Type B pancreatic cell (in vitro differentiated cells): ENCODE measurements around the gene FEZF2. TPM values are rescaled to one million over a fixed set of nuclear protein-coding genes. Genes with fewer than 3 reads are reported as not detected.
A peak's percentile ranks its signal among the peaks of the same experiment; 100 is the strongest.

ENCODE experiments used
- DNase-seq: peaks from one replicate; pipeline ENCODE4 v3.0.0; 2021; ENCODE audit warnings: mixed read lengths; ENCODE audit not compliant: unreplicated experiment; ENCODE audit errors: extremely low spot score
- H3K27ac Mint-ChIP-seq: 2 replicates; pipeline ENCODE4 v1.8.0; 2021; ENCODE audit warnings: mild to moderate bottlenecking, mixed read lengths
- H3K27me3 Mint-ChIP-seq: 2 replicates; pipeline ENCODE4 v1.8.0; 2021; ENCODE audit warnings: mixed read lengths
- H3K36me3 Mint-ChIP-seq: 2 replicates; pipeline ENCODE4 v1.8.0; 2021; ENCODE audit warnings: mixed read lengths
- H3K4me1 Mint-ChIP-seq: one replicate; pipeline ENCODE4 v1.8.0; 2021; ENCODE audit warnings: mixed read lengths; ENCODE audit not compliant: unreplicated experiment
- H3K4me3 Mint-ChIP-seq: 2 replicates; pipeline ENCODE4 v1.8.0; 2021; ENCODE audit warnings: mild to moderate bottlenecking, mixed read lengths
- H3K9me3 Mint-ChIP-seq: 2 replicates; pipeline ENCODE4 v1.8.0; 2021; ENCODE audit warnings: mixed read lengths
- long read RNA-seq: library from polyadenylated mRNA; unstranded; transcript quantifications from one replicate; pipeline ENCODE4 v2.0.0, GENCODE V29; 2020
- total RNA-seq: library from RNA; stranded (reverse); gene quantifications from 2 replicates; pipeline ENCODE4 v1.2.1, GENCODE V29; 2021; ENCODE audit warnings: low replicate concordance
- TF ChIP-seq, protein P1 (sequence below): fragments of 200-600 bp; sonication (generic); conservative IDR thresholded peaks from 2 replicates; pipeline ENCODE4 v1.5.0; 2021; ENCODE audit warnings: antibody characterized with exemption, mild to moderate bottlenecking

FEZF2 gene
- 0.24 TPM in 1 of 2 replicates, not detected in the other for total RNA-seq
- long read RNA-seq, result 0 reads

DNA sequence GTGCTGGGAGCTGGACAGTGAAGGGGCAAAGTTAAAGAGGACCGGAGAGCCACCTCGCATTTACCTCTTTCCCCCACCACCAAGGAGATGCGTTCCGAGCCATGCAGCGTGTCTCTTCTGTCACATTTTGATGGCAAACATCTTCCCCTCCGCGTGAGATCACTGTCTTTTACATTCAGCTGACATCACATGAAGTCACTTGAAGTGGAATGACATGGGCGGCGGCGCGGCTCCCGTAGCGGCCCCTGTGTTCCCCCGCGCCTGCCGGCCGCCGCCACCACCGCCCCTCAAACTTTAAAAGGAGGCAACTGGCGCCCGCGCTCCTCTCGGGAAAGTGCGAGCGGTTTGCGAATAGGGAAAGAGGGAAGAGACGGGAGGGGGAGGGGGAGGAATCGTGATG is at the start of gene FEZF2:
FEZF2 (minus strand) TSS at position 336 of the 400 bp plus-strand sequence. CDS start 682 bp downstream, outside the sequence.
- Mint-ChIP-seq H3K9me3 (no peaks in the 10 kb centered on the region), H3K4me3 (peak within 1 kb of the TSS; percentile 63), H3K27me3 (peaks cover 99% of the 10 kb centered on the region), H3K4me1 (peaks cover 30% of the 10 kb centered on the region), H3K36me3 (no peaks in the 10 kb centered on the region), H3K27ac (no peak within 1 kb of the TSS)
- DNase-seq, result no peak
- TF ChIP-seq, protein P1, sequence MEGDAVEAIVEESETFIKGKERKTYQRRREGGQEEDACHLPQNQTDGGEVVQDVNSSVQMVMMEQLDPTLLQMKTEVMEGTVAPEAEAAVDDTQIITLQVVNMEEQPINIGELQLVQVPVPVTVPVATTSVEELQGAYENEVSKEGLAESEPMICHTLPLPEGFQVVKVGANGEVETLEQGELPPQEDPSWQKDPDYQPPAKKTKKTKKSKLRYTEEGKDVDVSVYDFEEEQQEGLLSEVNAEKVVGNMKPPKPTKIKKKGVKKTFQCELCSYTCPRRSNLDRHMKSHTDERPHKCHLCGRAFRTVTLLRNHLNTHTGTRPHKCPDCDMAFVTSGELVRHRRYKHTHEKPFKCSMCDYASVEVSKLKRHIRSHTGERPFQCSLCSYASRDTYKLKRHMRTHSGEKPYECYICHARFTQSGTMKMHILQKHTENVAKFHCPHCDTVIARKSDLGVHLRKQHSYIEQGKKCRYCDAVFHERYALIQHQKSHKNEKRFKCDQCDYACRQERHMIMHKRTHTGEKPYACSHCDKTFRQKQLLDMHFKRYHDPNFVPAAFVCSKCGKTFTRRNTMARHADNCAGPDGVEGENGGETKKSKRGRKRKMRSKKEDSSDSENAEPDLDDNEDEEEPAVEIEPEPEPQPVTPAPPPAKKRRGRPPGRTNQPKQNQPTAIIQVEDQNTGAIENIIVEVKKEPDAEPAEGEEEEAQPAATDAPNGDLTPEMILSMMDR, result no peak

- TF ChIP-seq, protein P1, result no peak
- no peak overlapping the region for H3K4me3 Mint-ChIP-seq
- H3K27ac Mint-ChIP-seq, result no peak overlapping the region
- no peak for DNase-seq
- no peaks in the 10 kb centered on the region for H3K9me3 Mint-ChIP-seq
- H3K27me3 Mint-ChIP-seq, result peaks cover 39% of the 10 kb centered on the region
- H3K4me1 Mint-ChIP-seq, result peaks cover 4% of the 10 kb centered on the region
- H3K36me3 Mint-ChIP-seq, result no peaks in the 10 kb centered on the region
Measured at GRCh38 chr3:62421207-62421606, 47.9 kb upstream of the FEZF2 start.

- Mint-ChIP-seq H3K27me3 (peaks cover 39% of the 10 kb centered on the region), H3K9me3 (no peaks in the 10 kb centered on the region), H3K36me3 (no peaks in the 10 kb centered on the region), H3K4me3 (peak overlapping the region; percentile 14), H3K27ac (no peak overlapping the region), H3K4me1 (peaks cover 27% of the 10 kb centered on the region)
- no peak for DNase-seq
- TF ChIP-seq, protein P1, result no peak
Measured at GRCh38 chr3:62416144-62416543, 42.8 kb upstream of the FEZF2 start.

- peak overlapping the region; percentile 51 for H3K27ac Mint-ChIP-seq
- no peak for DNase-seq
- H3K36me3 Mint-ChIP-seq, result no peaks in the 10 kb centered on the region
- peaks cover 34% of the 10 kb centered on the region for H3K27me3 Mint-ChIP-seq
- no peaks in the 10 kb centered on the region for H3K9me3 Mint-ChIP-seq
- H3K4me3 Mint-ChIP-seq, result peak overlapping the region; percentile 79
- TF ChIP-seq, protein P1, result no peak
- H3K4me1 Mint-ChIP-seq, result peaks cover 27% of the 10 kb centered on the region
Measured at GRCh38 chr3:62415312-62415801, 42.0 kb upstream of the FEZF2 start.

DNA sequence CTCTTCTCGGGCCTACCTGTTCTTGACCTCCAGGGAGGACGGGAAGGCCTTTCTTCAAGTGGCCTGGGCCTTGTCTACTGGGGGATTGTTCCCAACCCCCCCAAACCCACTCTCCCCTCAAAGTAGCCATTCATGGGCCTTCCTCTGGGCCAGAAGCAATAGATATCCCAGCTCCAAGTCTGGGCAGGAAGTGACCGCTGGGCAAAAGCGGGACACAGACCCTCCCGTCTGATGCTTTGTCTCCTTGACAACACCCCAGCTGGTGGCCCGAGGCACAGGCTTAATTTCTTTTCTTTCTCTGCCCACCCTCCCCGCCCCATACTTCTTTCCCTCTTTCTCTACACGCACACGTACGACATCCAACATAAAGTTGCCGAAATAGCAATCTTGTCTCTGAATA is 41.4 kb upstream of the FEZF2 start:
- H3K27me3 Mint-ChIP-seq, result peaks cover 36% of the 10 kb centered on the region
- H3K36me3 Mint-ChIP-seq, result no peaks in the 10 kb centered on the region
- H3K9me3 Mint-ChIP-seq, result no peaks in the 10 kb centered on the region
- TF ChIP-seq, protein P1, result no peak
- peak overlapping the region; percentile 51 for H3K27ac Mint-ChIP-seq
- peaks cover 27% of the 10 kb centered on the region for H3K4me1 Mint-ChIP-seq
- peak overlapping the region; percentile 79 for H3K4me3 Mint-ChIP-seq
- DNase-seq, result no peak
